Measurements from ENCODE around the gene ATN1. TPM values are rescaled to one million over a fixed set of nuclear protein-coding genes. Genes with fewer than 3 reads are reported as not detected.

ATN1 gene
- total RNA-seq, result 10 to 100 TPM in 1 of 2 donors, 1 to 10 TPM in 1; 8.6 to 13.3 TPM

GRCh38 chr12:6927379-6928021 lies at the start of gene ATN1:
ATN1 (plus strand) TSS chr12:6927959; CDS start chr12:6934002, 6,043 bp downstream.

GRCh38 chr12:6904280-6905276 lies 23.2 kb upstream of the ATN1 start, which contains the start of gene LRRC23:
LRRC23 (plus strand) TSS chr12:6904822; CDS start chr12:6905634, 812 bp downstream.

GRCh38 chr12:6914246-6914946 lies 13.4 kb upstream of the ATN1 start, which contains the start of gene ENO2:
ENO2 (plus strand) TSS chr12:6914580; CDS start chr12:6915833, 1,253 bp downstream.

GRCh38 chr12:6943722-6944380 lies 16.1 kb downstream of the ATN1 start, which contains the start of the genes C12orf57 and RNU7-1:
C12orf57 (plus strand) TSS chr12:6944022; CDS start chr12:6944122, 100 bp downstream.
RNU7-1 (plus strand) TSS chr12:6943816.

GRCh38 chr12:6950811-6951540 lies 23.2 kb downstream of the ATN1 start, which contains the start of gene PTPN6:
PTPN6 (plus strand) TSS chr12:6951356; CDS start chr12:6951513, 157 bp downstream.

Small RNAs within 50 kb of the gene (small RNA-seq; reads per million reads assigned to genes)
- gene MIR141, result 25.0 to 29.1 reads per million in 2 donors
- gene MIR200C, result 314 to 387 reads per million in 2 donors
- 0 reads per million in 2 donors for gene RNU7-1
- gene SCARNA12, result 5.1 to 11.6 reads per million in 2 donors

Other genes with a start within 250 kb of the ATN1 start
- 10 to 100 TPM; 23.4 to 29.3 TPM for gene ZNF384, start 238.6 kb upstream of the ATN1 start, total RNA-seq
- not detected for gene PIANP, start 227.1 kb upstream of the ATN1 start, total RNA-seq
- gene COPS7A, start 203.9 kb upstream of the ATN1 start, total RNA-seq, result 100 to 1,000 TPM in 1 of 2 donors, 10 to 100 TPM in 1; 98.4 to 105 TPM
- 100 to 1,000 TPM; 168 to 185 TPM for gene MLF2, start 174.8 kb upstream of the ATN1 start, total RNA-seq
- gene PTMS, start 161.6 kb upstream of the ATN1 start, total RNA-seq, result 10 to 100 TPM; 36.8 to 67.6 TPM
- gene LAG3, start 155.4 kb upstream of the ATN1 start, total RNA-seq, result under 1 TPM in 1 of 2 donors, not detected in 1; 0.34 TPM
- 1 to 10 TPM; 1.7 TPM for gene CD4, start 138.4 kb upstream of the ATN1 start, total RNA-seq
- gene GPR162, start 106.1 kb upstream of the ATN1 start, total RNA-seq, result under 1 TPM; under 0.01 to 0.33 TPM
- gene P3H3, start 99.6 kb upstream of the ATN1 start, total RNA-seq, result 10 to 100 TPM; 13.4 to 36.3 TPM
- gene GNB3, start 87.0 kb upstream of the ATN1 start, total RNA-seq, result under 1 TPM; 0.33 to 0.69 TPM
- 10 to 100 TPM; 16.9 to 54.9 TPM for gene CDCA3, start 76.7 kb upstream of the ATN1 start, total RNA-seq
- 10 to 100 TPM; 89.2 to 93.3 TPM for gene USP5, start 75.8 kb upstream of the ATN1 start, total RNA-seq
- gene TPI1, start 60.4 kb upstream of the ATN1 start, total RNA-seq, result 100 to 1,000 TPM; 611 to 916 TPM
- gene SPSB2, start 54.7 kb upstream of the ATN1 start, total RNA-seq, result 1 to 10 TPM; 5.2 to 8.0 TPM
- gene LRRC23, start 23.1 kb upstream of the ATN1 start, total RNA-seq, result 10 to 100 TPM in 1 of 2 donors, 1 to 10 TPM in 1; 6.2 to 10.3 TPM
- gene ENO2, start 13.4 kb upstream of the ATN1 start, total RNA-seq, result 10 to 100 TPM; 17.9 to 20.3 TPM
- not detected for gene RNU7-1, start 15.9 kb downstream of the ATN1 start, total RNA-seq
- gene C12orf57, start 16.1 kb downstream of the ATN1 start, total RNA-seq, result 10 to 100 TPM; 49.9 to 66.3 TPM
- under 1 TPM in 1 of 2 donors, not detected in 1; 0.33 TPM for gene PTPN6, start 23.4 kb downstream of the ATN1 start, total RNA-seq
- 100 to 1,000 TPM; 172 to 255 TPM for gene PHB2, start 42.7 kb downstream of the ATN1 start, total RNA-seq
- 10 to 100 TPM; 31.0 to 59.6 TPM for gene EMG1, start 43.0 kb downstream of the ATN1 start, total RNA-seq
- gene LPCAT3, start 90.5 kb downstream of the ATN1 start, total RNA-seq, result 10 to 100 TPM; 18.0 to 20.6 TPM
- gene C1S, start 132.8 kb downstream of the ATN1 start, total RNA-seq, result 100 to 1,000 TPM in 1 of 2 donors, 10 to 100 TPM in 1; 22.0 to 231 TPM
- 100 to 1,000 TPM in 1 of 2 donors, 10 to 100 TPM in 1; 16.3 to 149 TPM for gene C1R, start 164.5 kb downstream of the ATN1 start, total RNA-seq
- gene C1RL, start 181.3 kb downstream of the ATN1 start, total RNA-seq, result 10 to 100 TPM; 18.0 to 21.0 TPM
- gene RBP5, start 200.9 kb downstream of the ATN1 start, total RNA-seq, result not detected
- gene CLSTN3, start 202.4 kb downstream of the ATN1 start, total RNA-seq, result 1 to 10 TPM; 2.7 to 9.3 TPM

Measured in melanocyte of skin (primary cell).